SK-N-SH treated with all-trans-retinoic acid at 6 μM for 48 hours (cell line): ENCODE results near the gene CGNL1.

ENCODE experiments used
- ATAC-seq: fragments of 200-7000 bp; cut with Tn5 transposase; 3 replicates; pipeline ENCODE4 v1.9.1; 2020; ENCODE audit warnings: mild to moderate bottlenecking, moderate library complexity
- ARNTL ChIP-seq: fragments of 450-650 bp; formaldehyde crosslinking; IDR thresholded peaks from 2 replicates; pipeline ENCODE4 v1.5.0; 2020; ENCODE audit warnings: low read depth, mild to moderate bottlenecking, moderate library complexity, borderline replicate concordance
- BACH2 ChIP-seq: fragments of 250-450 bp; sonication (Bioruptor Pico); IDR thresholded peaks from 2 replicates; pipeline ENCODE4 v1.9.0; 2021; ENCODE audit warnings: mild to moderate bottlenecking, borderline replicate concordance
- CSDC2 ChIP-seq: fragments of 250-450 bp; sonication (Bioruptor Pico); IDR thresholded peaks from 2 replicates; pipeline ENCODE4 v1.5.0; 2020; ENCODE audit warnings: mild to moderate bottlenecking, moderate library complexity
- ESRRG ChIP-seq: fragments of 250-450 bp; sonication (Bioruptor Pico); IDR thresholded peaks from 2 replicates; pipeline ENCODE4 v1.6.1; 2021; ENCODE audit warnings: mild to moderate bottlenecking
- GLIS3 ChIP-seq: fragments of 250-450 bp; sonication (Bioruptor Pico); IDR thresholded peaks from 2 replicates; pipeline ENCODE4 v1.5.0; 2020; ENCODE audit warnings: mild to moderate bottlenecking, moderate library complexity
- ISL1 ChIP-seq: fragments of 250-450 bp; sonication (Bioruptor Pico); IDR thresholded peaks from 2 replicates; pipeline ENCODE4 v2.1.2; 2022; ENCODE audit warnings: mild to moderate bottlenecking, moderate library complexity
- OSR1 ChIP-seq: fragments of 250-450 bp; sonication (Bioruptor Pico); IDR thresholded peaks from 2 replicates; pipeline ENCODE4 v1.8.0; 2022; ENCODE audit warnings: moderate library complexity, mild to moderate bottlenecking, inconsistent platforms
- PPARA ChIP-seq: fragments of 250-450 bp; sonication (Bioruptor Pico); IDR thresholded peaks from 2 replicates; pipeline ENCODE4 v1.5.0; 2020; ENCODE audit warnings: mild to moderate bottlenecking, borderline replicate concordance
- RARB ChIP-seq: fragments of 250-450 bp; sonication (Bioruptor Pico); IDR thresholded peaks from 2 replicates; pipeline ENCODE4 v1.8.0; 2021; ENCODE audit warnings: mild to moderate bottlenecking, moderate library complexity
- SNAI2 ChIP-seq: fragments of 250-450 bp; sonication (Bioruptor Pico); IDR thresholded peaks from 2 replicates; pipeline ENCODE4 v1.5.0; 2020; ENCODE audit warnings: mild to moderate bottlenecking, moderate library complexity
- TCF4 ChIP-seq: fragments of 250-450 bp; sonication (Bioruptor Pico); IDR thresholded peaks from 2 replicates; pipeline ENCODE4 v1.8.0; 2021; ENCODE audit warnings: mild to moderate bottlenecking, moderate library complexity, borderline replicate concordance
- TOX ChIP-seq: fragments of 250-450 bp; sonication (Bioruptor Pico); IDR thresholded peaks from 2 replicates; pipeline ENCODE4 v1.8.0; 2021; ENCODE audit warnings: mild to moderate bottlenecking, moderate library complexity, borderline replicate concordance
- ZC3H10 ChIP-seq: fragments of 250-450 bp; sonication (Bioruptor Pico); IDR thresholded peaks from 2 replicates; pipeline ENCODE4 v1.5.1; 2021; ENCODE audit warnings: mild to moderate bottlenecking, moderate library complexity
- ZFP3 ChIP-seq: fragments of 250-450 bp; sonication (Bioruptor Pico); IDR thresholded peaks from 2 replicates; pipeline ENCODE4 v1.5.0; 2020; ENCODE audit warnings: mild to moderate bottlenecking, moderate library complexity
- ZFP30 ChIP-seq: fragments of 450-650 bp; formaldehyde crosslinking; IDR thresholded peaks from 2 replicates; pipeline ENCODE4 v1.5.0; 2022; ENCODE audit warnings: mild to moderate bottlenecking, moderate library complexity
- ZNF565 ChIP-seq: fragments of 450-650 bp; formaldehyde crosslinking; conservative IDR thresholded peaks from 2 replicates; pipeline ENCODE4 v1.5.0; 2020; ENCODE audit warnings: low read depth, mild to moderate bottlenecking, moderate library complexity
- ZNF70 ChIP-seq: fragments of 450-650 bp; formaldehyde crosslinking; IDR thresholded peaks from 2 replicates; pipeline ENCODE4 v1.5.0; 2020; ENCODE audit warnings: mild to moderate bottlenecking, moderate library complexity
- ZNF8 ChIP-seq: fragments of 450-650 bp; formaldehyde crosslinking; IDR thresholded peaks from 2 replicates; pipeline ENCODE4 v1.5.0; 2020; ENCODE audit warnings: mild to moderate bottlenecking, moderate library complexity
- TF ChIP-seq, protein P1 (sequence below): fragments of 250-450 bp; sonication (Bioruptor Pico); IDR thresholded peaks from 2 replicates; pipeline ENCODE4 v1.5.0; 2020; ENCODE audit warnings: mild to moderate bottlenecking, moderate library complexity
- TF ChIP-seq, protein P2 (sequence below): fragments of 250-450 bp; sonication (Bioruptor Pico); IDR thresholded peaks from 2 replicates; pipeline ENCODE4 v1.8.0; 2020; ENCODE audit warnings: mild to moderate bottlenecking, moderate library complexity, borderline replicate concordance
- TF ChIP-seq, protein P3 (sequence below): fragments of 250-450 bp; sonication (Bioruptor Pico); IDR thresholded peaks from 2 replicates; pipeline ENCODE4 v1.5.1; 2020; ENCODE audit warnings: low read depth, mild to moderate bottlenecking, moderate library complexity

The CGNL1 gene

DNA sequence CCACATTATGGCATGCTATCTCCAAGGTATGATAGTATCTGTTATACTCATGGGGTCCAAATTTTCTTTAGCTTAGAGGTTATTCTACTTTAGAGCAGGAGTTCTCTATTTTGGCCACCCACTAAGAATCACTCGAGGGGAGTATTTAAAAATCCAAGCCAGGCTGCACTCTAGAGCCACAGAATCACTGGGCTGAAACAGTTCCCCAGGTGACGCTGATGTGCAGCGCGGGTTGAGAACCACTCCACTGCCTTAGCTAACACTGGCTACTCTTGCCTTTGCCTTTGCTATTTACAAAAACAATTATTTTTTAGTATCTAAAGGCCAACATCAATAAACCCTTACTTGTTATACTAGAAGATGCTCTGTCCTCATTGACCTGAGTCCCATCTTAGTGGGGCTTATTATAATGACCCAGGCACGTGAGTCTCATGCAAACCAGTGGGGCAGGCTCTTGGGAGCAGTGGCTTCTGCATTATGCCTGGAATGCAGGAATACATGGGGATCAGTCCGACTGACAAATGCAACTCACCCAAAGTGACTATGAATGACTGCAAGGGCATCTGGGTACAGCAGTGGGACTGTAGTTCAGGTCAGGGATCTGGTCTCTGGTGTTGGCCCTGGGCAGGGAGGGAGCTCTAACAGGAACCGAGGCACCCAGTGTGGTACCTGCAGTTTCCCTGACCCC lies 21.7 kb upstream of the CGNL1 start:
- no peak for ATAC-seq
- TF ChIP-seq ZFP3 (CRISPR knock-in tag) (no peak), ZFP30 (CRISPR knock-in tag) (no peak), PPARA (CRISPR knock-in tag) (no peak), TCF4 (CRISPR knock-in tag) (no peak), RARB (no peak)
- TF ChIP-seq, protein P1, sequence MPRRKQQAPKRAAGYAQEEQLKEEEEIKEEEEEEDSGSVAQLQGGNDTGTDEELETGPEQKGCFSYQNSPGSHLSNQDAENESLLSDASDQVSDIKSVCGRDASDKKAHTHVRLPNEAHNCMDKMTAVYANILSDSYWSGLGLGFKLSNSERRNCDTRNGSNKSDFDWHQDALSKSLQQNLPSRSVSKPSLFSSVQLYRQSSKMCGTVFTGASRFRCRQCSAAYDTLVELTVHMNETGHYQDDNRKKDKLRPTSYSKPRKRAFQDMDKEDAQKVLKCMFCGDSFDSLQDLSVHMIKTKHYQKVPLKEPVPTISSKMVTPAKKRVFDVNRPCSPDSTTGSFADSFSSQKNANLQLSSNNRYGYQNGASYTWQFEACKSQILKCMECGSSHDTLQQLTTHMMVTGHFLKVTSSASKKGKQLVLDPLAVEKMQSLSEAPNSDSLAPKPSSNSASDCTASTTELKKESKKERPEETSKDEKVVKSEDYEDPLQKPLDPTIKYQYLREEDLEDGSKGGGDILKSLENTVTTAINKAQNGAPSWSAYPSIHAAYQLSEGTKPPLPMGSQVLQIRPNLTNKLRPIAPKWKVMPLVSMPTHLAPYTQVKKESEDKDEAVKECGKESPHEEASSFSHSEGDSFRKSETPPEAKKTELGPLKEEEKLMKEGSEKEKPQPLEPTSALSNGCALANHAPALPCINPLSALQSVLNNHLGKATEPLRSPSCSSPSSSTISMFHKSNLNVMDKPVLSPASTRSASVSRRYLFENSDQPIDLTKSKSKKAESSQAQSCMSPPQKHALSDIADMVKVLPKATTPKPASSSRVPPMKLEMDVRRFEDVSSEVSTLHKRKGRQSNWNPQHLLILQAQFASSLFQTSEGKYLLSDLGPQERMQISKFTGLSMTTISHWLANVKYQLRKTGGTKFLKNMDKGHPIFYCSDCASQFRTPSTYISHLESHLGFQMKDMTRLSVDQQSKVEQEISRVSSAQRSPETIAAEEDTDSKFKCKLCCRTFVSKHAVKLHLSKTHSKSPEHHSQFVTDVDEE (CRISPR knock-in tag), result no peak

DNA sequence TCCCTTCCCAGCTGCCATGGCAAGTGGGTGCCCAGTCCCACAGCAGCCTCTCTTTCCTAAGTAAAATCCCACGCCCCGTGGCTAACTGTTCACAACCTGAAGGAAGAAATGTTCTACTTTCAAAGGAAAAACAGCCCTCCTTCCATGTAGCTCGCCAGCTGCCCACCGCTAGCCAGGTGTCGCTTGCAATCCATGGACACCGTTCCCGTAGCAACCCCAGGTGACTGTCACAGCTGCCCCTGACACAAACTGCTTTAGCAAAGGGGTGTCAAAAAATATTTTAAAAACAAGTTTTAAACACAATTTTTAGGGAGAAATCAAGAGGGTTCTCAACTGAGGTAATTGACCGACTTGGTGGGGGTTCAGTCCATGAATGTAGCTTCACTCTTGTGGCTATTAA lies 21.0 kb upstream of the CGNL1 start:
- ATAC-seq, result no peak
- TF ChIP-seq TCF4 (CRISPR knock-in tag) (no peak), ARNTL (CRISPR knock-in tag) (no peak), SNAI2 (CRISPR knock-in tag) (no peak), RARB (no peak), ZFP3 (CRISPR knock-in tag) (no peak), GLIS3 (no peak), ESRRG (CRISPR knock-in tag) (no peak), ZFP30 (CRISPR knock-in tag) (no peak)

DNA sequence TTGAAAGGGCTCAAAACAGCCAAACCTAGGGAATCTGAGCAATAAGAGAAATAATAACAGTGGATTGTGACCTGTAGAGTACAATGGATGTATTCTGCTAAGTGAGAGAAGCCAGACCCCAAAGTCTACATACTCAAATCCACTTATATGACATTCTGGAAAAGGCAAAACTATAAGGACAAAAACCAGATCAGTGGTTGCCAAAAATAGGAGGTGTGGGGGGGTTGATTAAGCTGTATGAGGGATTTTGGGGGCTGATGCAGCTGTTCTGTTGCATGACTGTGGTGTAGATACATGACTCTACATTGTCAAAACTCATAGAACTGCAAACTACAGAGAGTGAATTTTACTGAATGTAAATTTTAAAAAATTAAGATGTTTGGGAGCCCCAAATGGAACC lies 20.1 kb upstream of the CGNL1 start:
- peak; percentile 73 for ATAC-seq
- TF ChIP-seq ISL1 (peak; percentile 45; the same call in 1 of the 2 replicates), TOX (CRISPR knock-in tag) (no peak)

- TF ChIP-seq, protein P1 (CRISPR knock-in tag), result no peak
- peak; percentile 7; the same call in 1 of the 2 replicates for TF ChIP-seq ISL1
- TF ChIP-seq, all 23 proteins: peak for 1
- peak; percentile 76 for ATAC-seq
Observed at GRCh38 chr15:57356636-57357035, 19.7 kb upstream of the CGNL1 start.

DNA sequence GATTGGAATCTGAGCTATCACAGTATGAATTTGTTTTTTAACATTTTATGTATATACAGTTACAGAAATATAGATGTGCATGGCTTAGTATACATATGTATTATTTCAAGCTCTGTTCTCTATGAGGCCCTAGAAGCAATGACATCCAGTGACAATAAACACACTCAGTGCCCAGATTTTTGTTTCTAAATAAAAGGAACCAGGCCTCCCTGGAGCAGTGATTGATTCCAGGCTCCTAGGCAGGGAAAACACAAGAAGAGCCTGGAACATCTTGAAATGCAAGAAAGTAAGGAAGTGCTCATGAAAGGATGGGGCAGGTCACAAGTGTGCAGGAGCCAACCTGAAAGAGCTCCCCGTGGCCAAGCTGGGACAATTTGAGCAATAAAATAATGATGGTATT lies 18.5 kb upstream of the CGNL1 start:
- no peak; the same call in 2 of the 3 replicates for ATAC-seq

GRCh38 chr15:57358571-57358970 lies 17.7 kb upstream of the CGNL1 start:
- ATAC-seq, result no peak
- TF ChIP-seq ZNF70 (CRISPR knock-in tag), result no peak
- TF ChIP-seq ZNF8, result no peak
- TF ChIP-seq ZC3H10 (CRISPR knock-in tag), result no peak
- TF ChIP-seq OSR1 (CRISPR knock-in tag), result no peak
- no peak for TF ChIP-seq ZFP30 (CRISPR knock-in tag)
- TF ChIP-seq ESRRG (CRISPR knock-in tag), result no peak
- TF ChIP-seq CSDC2 (CRISPR knock-in tag), result no peak
- TF ChIP-seq, protein P2, sequence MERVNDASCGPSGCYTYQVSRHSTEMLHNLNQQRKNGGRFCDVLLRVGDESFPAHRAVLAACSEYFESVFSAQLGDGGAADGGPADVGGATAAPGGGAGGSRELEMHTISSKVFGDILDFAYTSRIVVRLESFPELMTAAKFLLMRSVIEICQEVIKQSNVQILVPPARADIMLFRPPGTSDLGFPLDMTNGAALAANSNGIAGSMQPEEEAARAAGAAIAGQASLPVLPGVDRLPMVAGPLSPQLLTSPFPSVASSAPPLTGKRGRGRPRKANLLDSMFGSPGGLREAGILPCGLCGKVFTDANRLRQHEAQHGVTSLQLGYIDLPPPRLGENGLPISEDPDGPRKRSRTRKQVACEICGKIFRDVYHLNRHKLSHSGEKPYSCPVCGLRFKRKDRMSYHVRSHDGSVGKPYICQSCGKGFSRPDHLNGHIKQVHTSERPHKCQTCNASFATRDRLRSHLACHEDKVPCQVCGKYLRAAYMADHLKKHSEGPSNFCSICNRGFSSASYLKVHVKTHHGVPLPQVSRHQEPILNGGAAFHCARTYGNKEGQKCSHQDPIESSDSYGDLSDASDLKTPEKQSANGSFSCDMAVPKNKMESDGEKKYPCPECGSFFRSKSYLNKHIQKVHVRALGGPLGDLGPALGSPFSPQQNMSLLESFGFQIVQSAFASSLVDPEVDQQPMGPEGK (CRISPR knock-in tag), result no peak
- TF ChIP-seq PPARA (CRISPR knock-in tag), result no peak
- TF ChIP-seq ZFP3 (CRISPR knock-in tag), result no peak
- TF ChIP-seq BACH2 (CRISPR knock-in tag), result no peak
- no peak for TF ChIP-seq ARNTL (CRISPR knock-in tag)
- no peak for TF ChIP-seq ZNF565 (CRISPR knock-in tag)
- TF ChIP-seq SNAI2 (CRISPR knock-in tag), result no peak
- TF ChIP-seq ISL1, result no peak
- no peak for TF ChIP-seq TCF4 (CRISPR knock-in tag)
- TF ChIP-seq TOX (CRISPR knock-in tag), result no peak

More for the DNA sequence above, 18.5 kb upstream of the CGNL1 start:
- peak; percentile 22; the same call in 1 of the 2 replicates for TF ChIP-seq TOX (CRISPR knock-in tag)
- TF ChIP-seq, protein P3, sequence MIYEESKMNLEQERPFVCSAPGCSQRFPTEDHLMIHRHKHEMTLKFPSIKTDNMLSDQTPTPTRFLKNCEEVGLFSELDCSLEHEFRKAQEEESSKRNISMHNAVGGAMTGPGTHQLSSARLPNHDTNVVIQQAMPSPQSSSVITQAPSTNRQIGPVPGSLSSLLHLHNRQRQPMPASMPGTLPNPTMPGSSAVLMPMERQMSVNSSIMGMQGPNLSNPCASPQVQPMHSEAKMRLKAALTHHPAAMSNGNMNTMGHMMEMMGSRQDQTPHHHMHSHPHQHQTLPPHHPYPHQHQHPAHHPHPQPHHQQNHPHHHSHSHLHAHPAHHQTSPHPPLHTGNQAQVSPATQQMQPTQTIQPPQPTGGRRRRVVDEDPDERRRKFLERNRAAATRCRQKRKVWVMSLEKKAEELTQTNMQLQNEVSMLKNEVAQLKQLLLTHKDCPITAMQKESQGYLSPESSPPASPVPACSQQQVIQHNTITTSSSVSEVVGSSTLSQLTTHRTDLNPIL (CRISPR knock-in tag), result no peak
